Activated CD8-positive, alpha-beta T cell treated with anti-CD3 and anti-CD28 coated beads for 36 hours (primary cell): ENCODE measurements around the gene OR52J3. TPM values are rescaled to one million over a fixed set of nuclear protein-coding genes. Genes with fewer than 3 reads are reported as not detected.

ENCODE experiments used
- ATAC-seq: fragments of 200-7000 bp; cut with Tn5 transposase; one replicate; pipeline ENCODE4 v1.10.0; 2021; ENCODE audit warnings: mild to moderate bottlenecking, moderate library complexity
- CTCF ChIA-PET: fragments of 350-600 bp; sonication (Branson Sonifier 250); formaldehyde crosslinking; loops from one replicate; lab custom pipeline; 2021; ENCODE audit warnings: antibody characterized with exemption; lab: Charles Lee
- POLR2A ChIA-PET: fragments of 350-600 bp; sonication (Branson Sonifier 250); formaldehyde crosslinking; loops from one replicate; lab custom pipeline; 2021; ENCODE audit warnings: antibody characterized with exemption; lab: Charles Lee
- DNase-seq: peaks from one replicate; pipeline ENCODE4 v3.0.0-alpha.2; 2020
- H3K27ac Mint-ChIP-seq: one replicate; pipeline ENCODE4 v1.8.0; 2021; ENCODE audit warnings: mild to moderate bottlenecking, mixed read lengths
- H3K27me3 Mint-ChIP-seq: one replicate; pipeline ENCODE4 v1.8.0; 2021; ENCODE audit warnings: mixed read lengths
- H3K36me3 Mint-ChIP-seq: one replicate; pipeline ENCODE4 v1.8.0; 2021; ENCODE audit warnings: low read depth, mixed read lengths
- H3K4me1 Mint-ChIP-seq: one replicate; pipeline ENCODE4 v1.8.0; 2021; ENCODE audit warnings: low read depth, mixed read lengths
- H3K4me3 Mint-ChIP-seq: one replicate; pipeline ENCODE4 v1.8.0; 2021; ENCODE audit warnings: mild to moderate bottlenecking, moderate library complexity, mixed read lengths
- H3K9me3 Mint-ChIP-seq: one replicate; pipeline ENCODE4 v1.8.0; 2021; ENCODE audit warnings: mixed read lengths
- CTCF ChIP-seq: fragments of 200-600 bp; IDR thresholded peaks from one replicate; pipeline ENCODE4 v1.8.0; 2022; ENCODE audit warnings: antibody characterized with exemption, mild to moderate bottlenecking
- intact Hi-C: fragments of 100-400 bp; cut with micrococcal nuclease; formaldehyde crosslinking; loops from one replicate; pipeline ENCODE4 v1.10.0; 2022
- total RNA-seq, 2 experiments: library from RNA; stranded (reverse); gene quantifications; one replicate each; pipeline ENCODE4 v1.2.3, GENCODE V29; 2021

Gene OR52J3
- total RNA-seq, 2 experiments from 2014 or later: not detected

- no peaks in the 10 kb centered on the region for H3K9me3 Mint-ChIP-seq
- H3K4me3 Mint-ChIP-seq: no peak overlapping the region
- no peak for DNase-seq
- TF ChIP-seq CTCF: no peak
- ATAC-seq: no peak
- H3K27me3 Mint-ChIP-seq: peaks cover 1% of the 10 kb centered on the region
- intact Hi-C loops: no loop called here
- no peaks in the 10 kb centered on the region for H3K4me1 Mint-ChIP-seq
- H3K36me3 Mint-ChIP-seq: no peaks in the 10 kb centered on the region
- H3K27ac Mint-ChIP-seq: no peak overlapping the region
- CTCF ChIA-PET: no interaction called here
- POLR2A ChIA-PET: no interaction called here
Measured at GRCh38 chr11:5065027-5065426, 18.7 kb downstream of the OR52J3 start.

GRCh38 chr11:5069272-5069671 is 22.9 kb downstream of the OR52J3 start, which contains the start of gene OR52E1:
Gene OR52E1 (plus strand): TSS chr11:5069572.
- POLR2A ChIA-PET: no interaction called here
- no peak within 1 kb of the TSS for H3K4me3 Mint-ChIP-seq
- H3K9me3 Mint-ChIP-seq: no peaks in the 10 kb centered on the region
- no peaks in the 10 kb centered on the region for H3K4me1 Mint-ChIP-seq
- no peak within 1 kb of the TSS for H3K27ac Mint-ChIP-seq
- DNase-seq (no peak), ATAC-seq (no peak)
- TF ChIP-seq CTCF: no peak
- intact Hi-C loops: no loop called here
- peaks cover 1% of the 10 kb centered on the region for H3K27me3 Mint-ChIP-seq
- CTCF ChIA-PET: no interaction called here
- no peaks in the 10 kb centered on the region for H3K36me3 Mint-ChIP-seq

- ATAC-seq: no peak
- Mint-ChIP-seq H3K27ac (no peak overlapping the region), H3K27me3 (peaks cover 1% of the 10 kb centered on the region), H3K4me1 (no peaks in the 10 kb centered on the region), H3K9me3 (no peaks in the 10 kb centered on the region), H3K36me3 (no peaks in the 10 kb centered on the region), H3K4me3 (no peak overlapping the region)
- ChIA-PET POLR2A (no interaction called here), CTCF (no interaction called here)
- DNase-seq: no peak
- no peak for TF ChIP-seq CTCF
- intact Hi-C loops: no loop called here
Measured at GRCh38 chr11:5071799-5072198, 25.5 kb downstream of the OR52J3 start.

- no peak overlapping the region for H3K4me3 Mint-ChIP-seq
- ChIA-PET POLR2A (no interaction called here), CTCF (no interaction called here)
- no peak for DNase-seq
- no peaks in the 10 kb centered on the region for H3K9me3 Mint-ChIP-seq
- no peaks in the 10 kb centered on the region for H3K36me3 Mint-ChIP-seq
- no peaks in the 10 kb centered on the region for H3K4me1 Mint-ChIP-seq
- no peaks in the 10 kb centered on the region for H3K27me3 Mint-ChIP-seq
- TF ChIP-seq CTCF: no peak
- H3K27ac Mint-ChIP-seq: no peak overlapping the region
- intact Hi-C loops: no loop called here
- ATAC-seq: no peak
Measured at GRCh38 chr11:5081405-5081804, 35.1 kb downstream of the OR52J3 start.

- DNase-seq: no peak
- no peak overlapping the region for H3K4me3 Mint-ChIP-seq
- no peak overlapping the region for H3K27ac Mint-ChIP-seq
- no peaks in the 10 kb centered on the region for H3K36me3 Mint-ChIP-seq
- H3K4me1 Mint-ChIP-seq: no peaks in the 10 kb centered on the region
- intact Hi-C loops: no loop called here
- ChIA-PET CTCF (no interaction called here), POLR2A (no interaction called here)
- no peak for ATAC-seq
- H3K27me3 Mint-ChIP-seq: no peaks in the 10 kb centered on the region
- no peaks in the 10 kb centered on the region for H3K9me3 Mint-ChIP-seq
- TF ChIP-seq CTCF: no peak
Measured at GRCh38 chr11:5083602-5084001, 37.3 kb downstream of the OR52J3 start.
